GM12874 (cell line): ENCODE data around the gene DGUOK.

ENCODE experiments used
- TF ChIP-seq, protein P1 (sequence below): IDR thresholded peaks from 2 replicates; pipeline ENCODE4 v1.5.1; 2011; ENCODE audit warnings: low read depth, mild to moderate bottlenecking, control low read depth, low read length, moderate library complexity; ENCODE audit not compliant: insufficient read depth

Gene DGUOK

GRCh38 chr2:73891276-73891901 is 35.3 kb upstream of the DGUOK start:
- TF ChIP-seq, protein P1, sequence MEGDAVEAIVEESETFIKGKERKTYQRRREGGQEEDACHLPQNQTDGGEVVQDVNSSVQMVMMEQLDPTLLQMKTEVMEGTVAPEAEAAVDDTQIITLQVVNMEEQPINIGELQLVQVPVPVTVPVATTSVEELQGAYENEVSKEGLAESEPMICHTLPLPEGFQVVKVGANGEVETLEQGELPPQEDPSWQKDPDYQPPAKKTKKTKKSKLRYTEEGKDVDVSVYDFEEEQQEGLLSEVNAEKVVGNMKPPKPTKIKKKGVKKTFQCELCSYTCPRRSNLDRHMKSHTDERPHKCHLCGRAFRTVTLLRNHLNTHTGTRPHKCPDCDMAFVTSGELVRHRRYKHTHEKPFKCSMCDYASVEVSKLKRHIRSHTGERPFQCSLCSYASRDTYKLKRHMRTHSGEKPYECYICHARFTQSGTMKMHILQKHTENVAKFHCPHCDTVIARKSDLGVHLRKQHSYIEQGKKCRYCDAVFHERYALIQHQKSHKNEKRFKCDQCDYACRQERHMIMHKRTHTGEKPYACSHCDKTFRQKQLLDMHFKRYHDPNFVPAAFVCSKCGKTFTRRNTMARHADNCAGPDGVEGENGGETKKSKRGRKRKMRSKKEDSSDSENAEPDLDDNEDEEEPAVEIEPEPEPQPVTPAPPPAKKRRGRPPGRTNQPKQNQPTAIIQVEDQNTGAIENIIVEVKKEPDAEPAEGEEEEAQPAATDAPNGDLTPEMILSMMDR = no peak

GRCh38 chr2:73892631-73893329 is 33.9 kb upstream of the DGUOK start, which contains the start of gene ACTG2:
Gene ACTG2, plus strand, starts transcription at chr2:73893008. Its CDS starts 8,304 bp downstream, at chr2:73901312.
- TF ChIP-seq, protein P1 = no peak

DNA sequence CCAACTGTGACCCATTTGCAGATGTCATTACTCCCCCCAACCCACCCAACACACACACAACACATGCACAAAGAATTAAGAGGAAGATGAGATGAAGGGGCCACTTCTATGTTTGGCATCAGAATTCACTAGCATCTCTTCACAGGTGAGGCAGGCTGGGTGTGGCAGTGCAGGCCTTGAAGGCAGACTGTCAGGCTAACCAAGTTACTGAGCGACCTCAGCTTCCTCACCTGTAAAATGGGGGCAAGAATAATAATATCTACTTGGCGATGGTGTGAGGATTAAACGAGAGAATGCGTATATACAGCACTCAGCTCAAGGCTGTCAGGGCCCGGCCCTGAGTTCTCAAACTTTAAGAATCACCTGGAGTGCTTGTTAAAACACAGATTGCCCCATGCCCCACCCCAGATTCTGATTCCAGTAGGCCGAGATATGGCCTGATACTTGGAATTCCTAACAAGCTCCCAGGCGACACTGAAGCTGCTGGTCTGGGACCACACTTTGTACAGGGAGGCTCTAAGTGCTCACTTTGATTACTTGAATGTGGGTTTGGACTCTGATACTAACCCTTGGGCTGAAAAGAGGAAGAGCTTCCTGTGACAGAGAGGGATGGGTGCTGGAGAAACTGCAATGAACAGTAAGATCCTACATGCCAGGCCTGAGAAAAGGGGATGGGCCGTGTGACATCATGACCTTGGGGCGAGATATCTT is 32.8 kb upstream of the DGUOK start:
- TF ChIP-seq, protein P1 = no peak

DNA sequence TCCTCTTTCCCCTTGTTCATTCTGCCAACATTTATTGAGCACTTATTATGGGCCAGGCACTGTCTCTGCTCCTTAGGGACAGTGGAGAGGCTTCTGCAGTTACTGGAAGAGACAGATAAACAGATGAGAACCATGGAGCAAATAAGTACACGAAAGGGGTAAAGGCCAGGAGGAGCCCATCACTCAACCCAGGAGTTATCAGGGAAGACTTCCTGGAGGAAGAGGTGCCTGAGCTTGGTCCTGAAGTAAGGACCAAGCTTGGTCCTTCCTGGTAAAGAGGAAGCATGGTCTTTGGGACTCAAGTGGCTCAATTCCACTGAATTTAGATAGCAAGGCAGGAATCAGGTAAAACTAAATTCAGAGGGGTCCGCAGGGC is 32.2 kb upstream of the DGUOK start:
- TF ChIP-seq, protein P1 = no peak

GRCh38 chr2:73894877-73895276 is 31.8 kb upstream of the DGUOK start:
- TF ChIP-seq, protein P1 = no peak

- TF ChIP-seq, protein P1 = no peak
Measured at GRCh38 chr2:73895473-73895872, 31.2 kb upstream of the DGUOK start.
